ENCODE measurements around the gene MAP3K4. TPM values are rescaled to one million over a fixed set of nuclear protein-coding genes. Genes with fewer than 3 reads are reported as not detected.

Gene MAP3K4
- total and polyA plus RNA-seq, 2 of the 4 experiments (the other 2 are of a cell fraction): 11.5 to 20.4 TPM

DNA sequence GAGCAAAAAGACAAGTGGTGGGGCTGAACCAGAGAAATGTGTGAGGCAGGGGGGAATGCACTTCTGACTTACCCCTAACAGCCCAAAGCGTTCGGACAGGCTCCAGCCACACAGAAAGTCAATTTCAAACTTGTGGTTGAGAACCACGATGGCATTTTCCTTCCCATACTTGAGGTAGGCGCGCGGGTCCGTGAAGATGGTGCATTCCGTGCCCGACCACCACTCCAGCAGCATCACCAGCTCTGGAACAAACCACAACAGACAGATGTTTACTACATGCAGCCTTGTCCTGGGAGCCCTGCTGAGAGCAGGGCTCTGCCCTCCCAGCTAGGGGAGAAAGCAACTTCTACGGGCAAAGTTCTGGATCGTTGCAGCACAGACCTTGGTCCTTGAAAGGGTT, 174.6 kb downstream of the MAP3K4 start:
- Histone ChIP-seq H3K4me3 (ENCODE audit: insufficient read depth, low read depth, low read length) (no peak overlapping the region), H3K23ac (ENCODE audit: low read depth, low read length) (no peak overlapping the region), H3K79me1 (ENCODE audit: low read depth in 1 of 2, low read length in 2 of 2) (peaks cover 7 to 10% of the 10 kb centered on the region in 2 experiments; a peak in 3 of 4 replicates), H2BK120ac (ENCODE audit: low read depth, low read length) (no peak overlapping the region), H2BK5ac (ENCODE audit: low read depth, low read length, poor library complexity, severe bottlenecking) (no peak overlapping the region), H3K9me3 (ENCODE audit: control insufficient read depth, insufficient read depth, low read length) (no peaks in the 10 kb centered on the region), H3K27ac (ENCODE audit: insufficient read depth, low read length) (no peak overlapping the region), H4K91ac (ENCODE audit: insufficient read depth, low read depth, low read length) (no peak overlapping the region), H3K14ac (replicated peaks; ENCODE audit: low read depth, low read length) (no peak overlapping the region), H3K9me1 (ENCODE audit: insufficient read depth, low read length) (peaks cover 21% of the 10 kb centered on the region), H3K4me2 (ENCODE audit: low read depth, low read length) (no peak overlapping the region), H3K36me3 (ENCODE audit: control insufficient read depth, insufficient read depth, low read length) (peaks cover 8% of the 10 kb centered on the region), H3K27me3 (ENCODE audit: control insufficient read depth, insufficient read depth, low read length) (no peaks in the 10 kb centered on the region), H3K4me1 (ENCODE audit: control insufficient read depth, insufficient read depth, low read length) (peaks cover 9% of the 10 kb centered on the region), H4K8ac (ENCODE audit: low read depth in 2 of 2, low read length in 2 of 2) (no peak overlapping the region), H4K20me1 (ENCODE audit: insufficient read depth, low read length) (no peaks in the 10 kb centered on the region), H2AK5ac (ENCODE audit: low read depth, low read length) (no peak overlapping the region), H2BK20ac (ENCODE audit: low read depth, low read length) (no peak overlapping the region), H2AK9ac (replicated peaks; ENCODE audit: low read depth, low read length, poor library complexity) (no peak overlapping the region), H3K18ac (ENCODE audit: low read depth, low read length) (no peak overlapping the region), H2AFZ (replicated peaks; ENCODE audit: low read length, poor library complexity) (no peak overlapping the region), H3K56ac (ENCODE audit: extremely low read depth, insufficient read depth, low read length) (no peak overlapping the region), H2BK15ac (ENCODE audit: low read depth, low read length) (no peak overlapping the region), H4K5ac (ENCODE audit: low read depth, low read length) (no peak overlapping the region), H3K4ac (ENCODE audit: low read depth, low read length) (no peak overlapping the region), H3K9ac (ENCODE audit: low read depth, low read length) (no peak overlapping the region)
- DNase-seq: no peak
- ChIA-PET CTCF (no interaction called here), POLR2A (ENCODE audit: unreplicated experiment) (no interaction called here)
- TF ChIP-seq CEBPB (IDR thresholded peaks at IDR 0.05; ENCODE audit: low read depth, low read length): no peak
- no peak for TF ChIP-seq MAFK (IDR thresholded peaks at IDR 0.05; ENCODE audit: low read depth, low read length)
- no peak for TF ChIP-seq MAZ (IDR thresholded peaks at IDR 0.05; ENCODE audit: borderline replicate concordance, low read depth, low read length)
- TF ChIP-seq CHD1 (IDR thresholded peaks at IDR 0.05; ENCODE audit: low read depth, low read length): no peak
- TF ChIP-seq RCOR1 (IDR thresholded peaks at IDR 0.05; ENCODE audit: insufficient replicate concordance, low read length): no peak
- no peak for TF ChIP-seq SMC3 (IDR thresholded peaks at IDR 0.05; ENCODE audit: low read depth, low read length)
- TF ChIP-seq, protein P1, sequence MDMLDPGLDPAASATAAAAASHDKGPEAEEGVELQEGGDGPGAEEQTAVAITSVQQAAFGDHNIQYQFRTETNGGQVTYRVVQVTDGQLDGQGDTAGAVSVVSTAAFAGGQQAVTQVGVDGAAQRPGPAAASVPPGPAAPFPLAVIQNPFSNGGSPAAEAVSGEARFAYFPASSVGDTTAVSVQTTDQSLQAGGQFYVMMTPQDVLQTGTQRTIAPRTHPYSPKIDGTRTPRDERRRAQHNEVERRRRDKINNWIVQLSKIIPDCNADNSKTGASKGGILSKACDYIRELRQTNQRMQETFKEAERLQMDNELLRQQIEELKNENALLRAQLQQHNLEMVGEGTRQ (IDR thresholded peaks at IDR 0.05; ENCODE audit: low read depth, low read length): no peak
- TF ChIP-seq BHLHE40 (IDR thresholded peaks at IDR 0.05; ENCODE audit: low read depth, low read length): no peak
- TF ChIP-seq, protein P2, sequence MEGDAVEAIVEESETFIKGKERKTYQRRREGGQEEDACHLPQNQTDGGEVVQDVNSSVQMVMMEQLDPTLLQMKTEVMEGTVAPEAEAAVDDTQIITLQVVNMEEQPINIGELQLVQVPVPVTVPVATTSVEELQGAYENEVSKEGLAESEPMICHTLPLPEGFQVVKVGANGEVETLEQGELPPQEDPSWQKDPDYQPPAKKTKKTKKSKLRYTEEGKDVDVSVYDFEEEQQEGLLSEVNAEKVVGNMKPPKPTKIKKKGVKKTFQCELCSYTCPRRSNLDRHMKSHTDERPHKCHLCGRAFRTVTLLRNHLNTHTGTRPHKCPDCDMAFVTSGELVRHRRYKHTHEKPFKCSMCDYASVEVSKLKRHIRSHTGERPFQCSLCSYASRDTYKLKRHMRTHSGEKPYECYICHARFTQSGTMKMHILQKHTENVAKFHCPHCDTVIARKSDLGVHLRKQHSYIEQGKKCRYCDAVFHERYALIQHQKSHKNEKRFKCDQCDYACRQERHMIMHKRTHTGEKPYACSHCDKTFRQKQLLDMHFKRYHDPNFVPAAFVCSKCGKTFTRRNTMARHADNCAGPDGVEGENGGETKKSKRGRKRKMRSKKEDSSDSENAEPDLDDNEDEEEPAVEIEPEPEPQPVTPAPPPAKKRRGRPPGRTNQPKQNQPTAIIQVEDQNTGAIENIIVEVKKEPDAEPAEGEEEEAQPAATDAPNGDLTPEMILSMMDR (conservative IDR thresholded peaks at IDR 0.05; ENCODE audit: low read depth, low read length): no peak
- TF ChIP-seq RAD21 (IDR thresholded peaks at IDR 0.05; ENCODE audit: low read length): no peak
- TF ChIP-seq POLR2A (IDR thresholded peaks at IDR 0.05; ENCODE audit: low read depth, low read length): no peak
- no peak for TF ChIP-seq ELK1 (IDR thresholded peaks at IDR 0.05; ENCODE audit: borderline replicate concordance, low read depth, low read length)
- TF ChIP-seq FOS (IDR thresholded peaks at IDR 0.05; ENCODE audit: low read depth, low read length): no peak
- no peak for TF ChIP-seq MXI1 (IDR thresholded peaks at IDR 0.05; ENCODE audit: borderline replicate concordance, low read depth, low read length)
- no peak for TF ChIP-seq NFE2L2 (IDR thresholded peaks at IDR 0.05; ENCODE audit: low read depth, low read length)
- dilution Hi-C loops (cut with HindIII; ENCODE audit: low sequenced_read_pairs, unreplicated experiment) (no loop called here), intact Hi-C loops (cut with micrococcal nuclease) (no loop called here), in situ Hi-C loops (cut with MboI; ENCODE audit: low sequenced_read_pairs) (loop anchor here (10.0 kb wide), 1 partner anchor 109 kb away; the partner anchor contains the start of gene AGPAT4)
- ATAC-seq (ENCODE audit: low read depth): no peak
- no TSS peak for BruUV-seq (replicated peaks)
- 100% methylated on average over 4 of the region's 11 CpGs; no CpG with 5 or more reads in 1 of the 2 experiments for WGBS, 2 experiments (ENCODE audit: extremely low coverage in 2 of 2, insufficient read length in 1 of 2)
